Stimulated activated CD8-positive, alpha-beta memory T cell treated with anti-CD3 and anti-CD28 coated beads, Interleukin-2, amount 100 ng/mL, for 1 hour (primary cell): ENCODE results near the gene EFNA5.
"Not testable (repeated sequence)": the region's sequence is repeated elsewhere in the genome, so short reads cannot be mapped to it uniquely, and the experiment has no call there.

ENCODE experiments used
- DNase-seq, 2 donors: peaks; one replicate each; pipeline ENCODE4 v3.0.0-alpha.2; 2020; ENCODE audit warnings: low read depth in 2 of 2

The EFNA5 gene

DNA sequence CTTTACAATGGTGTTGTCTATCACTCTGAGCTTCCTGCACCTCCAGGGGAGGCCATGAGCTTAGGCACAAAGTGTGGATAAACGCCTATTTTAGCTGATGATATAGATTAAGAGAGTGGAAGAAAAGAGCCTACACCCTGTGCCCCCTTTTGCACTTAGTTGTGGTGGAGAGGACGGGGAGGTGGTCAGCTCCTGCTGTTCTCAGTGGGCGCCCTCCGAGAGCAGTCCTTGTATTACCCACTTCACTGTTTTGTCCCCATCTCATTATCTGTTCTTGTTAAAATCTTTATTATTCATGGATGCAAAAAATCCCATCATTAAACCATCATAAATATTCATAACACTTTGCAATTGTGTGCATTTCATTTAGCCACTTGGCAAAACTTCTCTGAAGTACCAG, 303.3 kb downstream of the EFNA5 start:
- DNase-seq = no peak

DNA sequence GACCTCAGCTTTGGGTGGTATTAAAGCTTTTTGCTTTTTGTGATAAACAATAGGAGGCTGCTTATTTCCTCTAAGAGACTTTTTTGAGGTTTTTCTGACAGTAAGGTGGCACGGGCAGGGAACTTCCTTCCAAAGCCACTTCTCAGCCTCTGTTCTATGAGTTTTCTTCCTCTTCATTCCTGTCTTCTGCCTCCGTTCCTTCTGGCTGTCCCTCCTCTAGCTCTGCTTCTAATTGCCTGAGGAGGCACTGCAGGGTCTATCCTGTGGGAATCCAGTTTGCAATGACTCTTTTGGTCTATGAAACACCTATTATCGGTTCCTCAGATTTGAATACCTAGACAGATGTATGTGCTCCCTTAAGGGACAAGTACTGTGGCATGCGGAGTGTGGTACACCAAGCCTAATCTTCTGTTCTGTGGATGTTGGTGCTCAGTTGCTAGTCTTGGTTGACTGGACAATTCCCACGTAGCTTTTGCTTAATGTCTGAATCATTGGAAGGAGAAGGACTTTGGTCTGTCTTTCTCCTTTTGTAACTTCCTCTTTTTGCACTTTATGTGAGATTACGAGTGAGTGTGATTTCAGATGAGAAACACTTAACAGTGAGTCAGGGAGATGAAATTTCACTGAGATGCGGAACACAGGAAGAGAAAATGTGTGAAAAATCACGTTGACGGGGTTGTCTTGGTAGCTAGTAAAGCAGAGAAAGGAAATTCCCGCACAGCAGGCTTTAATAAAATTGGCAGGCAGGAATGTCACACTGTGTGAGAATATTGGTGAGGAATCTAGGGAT, 305.2 kb downstream of the EFNA5 start:
- no peak for DNase-seq

DNA sequence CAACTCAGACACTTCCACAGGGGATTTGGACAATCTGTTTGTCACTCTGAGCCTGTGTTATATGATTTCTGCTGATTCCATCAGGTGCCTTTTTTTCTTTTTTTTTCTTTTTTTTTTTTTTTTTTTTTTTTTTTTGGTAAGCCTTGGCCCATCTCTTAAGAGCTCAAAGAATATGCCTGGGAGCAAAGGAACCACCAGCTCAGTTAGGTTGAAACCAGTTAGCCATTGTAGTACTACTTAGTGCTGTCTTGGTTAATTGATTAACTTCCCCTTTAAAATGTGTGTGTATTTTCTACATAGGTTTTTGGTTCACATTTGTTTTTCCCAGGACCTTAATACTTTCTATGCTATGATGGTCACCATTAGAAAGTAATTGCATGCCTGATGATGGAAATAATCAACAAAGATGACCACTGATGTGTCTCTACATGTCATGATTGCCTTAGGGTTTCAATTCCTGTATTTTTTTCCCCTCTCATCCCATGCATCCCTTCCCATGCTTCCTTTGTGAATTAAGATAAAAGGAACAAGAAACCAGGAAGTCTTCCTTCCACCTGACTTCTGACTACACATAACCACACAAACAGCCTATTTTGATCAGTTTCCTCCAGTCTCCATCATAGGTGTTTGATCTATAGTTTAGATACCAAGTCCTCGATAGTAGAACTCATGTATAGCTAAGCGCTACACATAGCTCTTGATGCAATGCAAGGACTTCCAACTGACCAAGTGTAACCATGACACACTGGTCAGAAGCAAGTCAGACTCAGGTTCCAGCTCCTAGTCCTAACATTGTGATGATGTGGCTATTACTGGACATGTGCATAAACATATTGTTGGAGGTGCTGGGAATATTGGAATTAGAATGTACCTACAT, 306.1 kb downstream of the EFNA5 start:
- DNase-seq = no peak

DNA sequence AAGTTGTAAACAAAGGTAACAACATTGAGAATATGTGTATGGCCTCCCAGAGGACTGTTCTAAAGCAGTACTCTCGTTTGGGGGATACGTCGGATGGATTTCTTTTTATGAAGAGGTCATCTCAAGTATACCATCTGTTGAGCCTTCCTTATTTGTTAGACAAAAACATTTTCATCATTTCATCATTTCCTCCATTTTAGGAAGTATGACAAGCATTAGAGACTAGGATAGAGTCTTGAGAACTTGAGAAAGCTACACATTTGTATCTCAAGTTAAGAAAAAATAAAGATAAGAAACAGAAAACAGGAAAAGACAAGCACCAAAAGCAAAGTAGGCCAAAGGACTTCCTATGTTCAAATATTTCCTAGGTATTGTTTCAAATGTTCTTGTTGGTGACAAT, 307.0 kb downstream of the EFNA5 start:
- no peak for DNase-seq

DNA sequence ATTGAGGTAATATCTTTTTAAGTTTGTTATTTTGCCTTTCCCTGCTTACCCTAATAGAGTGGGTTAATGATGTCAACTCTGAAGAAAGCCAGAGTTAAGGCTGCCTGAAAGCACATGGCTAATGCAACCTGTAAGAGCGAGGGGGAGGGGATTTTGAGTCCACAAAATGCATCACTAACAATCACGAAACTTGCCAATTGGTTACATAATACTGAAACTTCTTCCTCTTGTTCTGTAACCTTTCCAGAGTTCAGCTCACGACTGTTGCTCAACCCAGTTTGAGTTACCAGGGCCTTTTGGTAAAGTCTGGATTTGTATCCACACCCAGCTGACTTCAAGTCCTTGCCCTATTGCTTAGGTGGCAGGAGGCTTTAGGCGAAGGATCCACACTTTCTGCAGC, 308.8 kb downstream of the EFNA5 start:
- no peak for DNase-seq

DNA sequence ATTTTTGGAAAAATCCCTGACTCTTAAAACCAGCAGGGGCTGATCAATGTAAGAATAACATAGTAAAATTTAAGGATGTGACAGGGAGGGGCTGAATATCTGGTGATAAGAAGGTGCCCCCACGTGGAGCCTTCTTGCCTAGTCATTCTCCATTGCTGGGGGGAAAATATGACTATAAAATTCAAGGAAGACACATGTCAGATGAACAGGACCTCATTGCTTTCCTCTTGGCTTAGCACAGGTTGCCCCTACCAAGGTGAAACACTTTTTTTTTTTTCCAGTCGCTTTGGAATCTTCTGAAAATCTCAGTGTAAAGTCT, 310.9 kb downstream of the EFNA5 start:
- DNase-seq = no peak

DNA sequence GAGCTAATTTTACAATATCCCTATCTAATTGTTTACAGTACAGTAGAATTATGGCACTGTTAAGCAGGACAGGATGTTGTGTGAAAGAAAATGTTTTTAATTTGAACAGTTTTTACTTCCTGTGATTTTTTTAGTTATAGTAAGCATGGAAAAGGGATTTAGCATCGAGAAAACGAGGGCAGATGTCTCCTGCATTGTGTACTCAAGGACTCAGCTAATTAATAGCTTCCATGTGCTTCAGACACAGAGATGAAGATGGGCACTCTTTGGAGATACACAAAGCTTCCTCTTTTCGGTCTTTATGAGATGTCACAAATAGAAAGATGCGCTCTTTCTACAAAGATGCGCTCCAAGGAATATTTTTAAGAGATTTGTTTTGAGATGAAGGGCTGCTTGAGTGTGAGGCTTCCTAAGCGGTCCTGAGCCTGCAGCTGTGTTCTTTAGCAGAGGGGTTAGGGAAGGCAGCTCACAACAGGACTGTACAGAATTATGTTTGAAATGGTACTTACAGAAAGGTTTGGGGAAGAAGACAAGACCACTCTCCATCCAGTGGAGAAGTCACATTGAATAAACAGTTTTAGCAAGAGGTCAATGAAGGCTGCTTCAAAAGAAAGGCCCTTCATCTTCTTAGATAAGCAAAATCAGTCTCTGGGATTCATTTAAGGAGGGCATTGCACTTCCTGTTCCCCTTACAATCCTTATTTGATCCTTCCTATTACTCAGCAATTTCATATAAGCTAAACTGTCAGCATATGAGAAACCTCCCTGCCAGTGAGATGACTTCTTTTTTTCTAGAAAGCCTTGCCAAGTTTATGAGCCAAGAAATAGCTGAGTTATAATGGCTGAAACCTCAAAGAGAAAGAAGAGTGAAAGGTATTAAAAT, 311.5 kb downstream of the EFNA5 start:
- no peak for DNase-seq

DNA sequence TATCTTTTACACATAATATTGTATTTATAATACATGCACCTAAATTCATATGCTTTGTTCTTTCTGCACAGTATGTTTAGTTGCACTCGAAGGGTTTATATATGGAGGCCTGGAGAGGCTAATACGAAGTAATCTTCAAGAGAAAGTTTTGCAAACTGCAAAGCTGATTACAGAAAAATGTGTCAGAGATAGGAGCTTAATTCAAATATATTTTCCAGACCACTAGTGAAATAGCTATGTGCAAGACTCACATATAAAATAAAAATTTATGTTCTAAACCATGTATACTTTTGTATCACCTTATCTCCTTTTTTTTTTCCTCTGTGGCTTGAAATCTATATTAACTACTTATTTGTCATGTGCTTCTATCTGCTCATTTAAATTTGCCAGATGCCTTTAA, 313.8 kb downstream of the EFNA5 start:
- no peak for DNase-seq

DNA sequence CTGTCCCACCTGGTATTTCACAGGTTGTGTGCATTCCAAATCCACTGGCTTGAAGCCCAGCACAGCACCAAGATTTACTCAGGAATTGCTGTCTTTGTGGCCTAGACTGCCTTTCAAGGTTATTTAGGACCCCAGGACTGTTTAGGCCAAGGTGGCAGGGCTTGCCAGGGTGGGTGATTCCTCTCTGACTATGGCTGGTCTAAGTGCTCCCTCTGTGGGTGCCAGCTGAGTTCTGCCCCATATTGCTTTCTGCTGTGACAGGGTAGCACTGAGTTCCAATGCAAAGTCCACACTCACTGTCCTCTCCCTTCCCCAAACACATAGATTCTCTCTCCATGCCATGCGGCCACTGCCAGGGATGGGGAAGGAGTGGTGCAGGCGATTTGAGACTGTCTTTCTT, 318.2 kb downstream of the EFNA5 start:
- no peak for DNase-seq

DNA sequence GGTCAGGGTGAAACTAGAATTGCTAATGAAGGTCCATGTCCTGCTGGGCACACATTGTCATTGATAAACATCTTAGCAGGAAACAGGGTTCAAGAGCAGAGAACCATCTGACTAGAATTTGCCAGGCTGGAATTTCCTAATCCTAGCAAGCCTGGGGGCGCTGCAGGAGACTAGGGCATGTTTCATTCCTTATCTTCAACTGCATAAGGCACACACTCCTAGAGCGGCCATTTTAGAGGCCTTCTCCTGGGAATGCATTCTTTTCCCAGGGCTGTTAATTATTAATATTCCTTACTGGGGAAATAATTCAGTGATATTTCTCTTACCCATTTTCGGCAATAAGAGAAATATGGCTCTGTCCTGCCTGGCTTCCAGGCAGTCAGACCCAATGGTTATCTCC, 324.2 kb downstream of the EFNA5 start:
- DNase-seq = not testable (repeated sequence)

DNA sequence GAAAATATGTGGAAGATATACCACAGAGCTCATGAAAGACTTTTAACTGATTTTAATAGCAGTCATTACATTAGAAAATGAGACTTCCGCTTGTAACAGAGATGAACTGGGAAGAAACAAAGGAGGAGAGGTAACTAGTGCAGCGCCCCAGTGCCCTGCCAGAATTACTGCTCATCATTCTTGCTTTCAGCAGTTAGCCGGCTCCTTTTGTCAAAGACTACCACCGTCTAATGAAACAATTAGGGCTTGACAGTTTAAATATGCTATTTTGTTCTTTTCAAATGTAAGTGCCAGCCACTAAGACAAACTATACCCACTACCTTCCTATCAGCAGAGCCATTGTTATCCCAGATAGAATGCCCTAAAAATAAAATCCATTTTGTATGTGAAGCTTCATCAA, 328.4 kb downstream of the EFNA5 start:
- no peak for DNase-seq

DNA sequence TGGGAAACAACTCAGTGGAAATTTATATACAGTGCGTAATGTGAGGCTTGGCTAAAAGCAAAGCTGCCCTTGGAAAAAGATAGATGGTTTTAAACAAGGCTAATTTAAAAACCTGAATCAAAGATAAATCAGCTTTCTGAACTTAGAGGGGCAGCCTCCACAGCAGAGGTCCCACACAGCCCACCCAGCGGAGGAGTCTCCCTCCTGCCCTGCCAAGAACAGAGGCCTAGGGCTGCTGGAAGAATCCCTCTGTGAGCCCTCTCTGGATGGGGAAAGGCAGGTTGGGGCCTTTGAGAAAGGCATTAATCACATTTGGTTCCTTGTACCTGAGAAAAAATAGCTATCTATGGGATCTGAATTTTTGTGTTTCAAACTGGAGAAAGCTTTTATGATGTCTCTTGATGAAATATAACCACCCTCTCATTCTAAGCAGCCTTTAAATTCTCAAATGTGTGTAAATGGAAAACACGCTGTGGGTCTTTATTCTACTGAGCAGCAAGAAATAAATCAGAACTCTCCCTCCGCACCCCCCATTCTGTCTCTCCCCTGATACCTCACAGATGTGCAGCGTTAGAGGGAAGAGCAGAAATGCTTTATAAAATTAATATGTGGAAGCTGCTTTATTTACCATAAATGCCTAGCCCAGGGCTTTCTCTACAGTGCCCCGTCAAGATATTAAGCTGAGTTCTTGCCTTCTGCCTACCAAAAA, 329.2 kb downstream of the EFNA5 start:
- no peak for DNase-seq

DNA sequence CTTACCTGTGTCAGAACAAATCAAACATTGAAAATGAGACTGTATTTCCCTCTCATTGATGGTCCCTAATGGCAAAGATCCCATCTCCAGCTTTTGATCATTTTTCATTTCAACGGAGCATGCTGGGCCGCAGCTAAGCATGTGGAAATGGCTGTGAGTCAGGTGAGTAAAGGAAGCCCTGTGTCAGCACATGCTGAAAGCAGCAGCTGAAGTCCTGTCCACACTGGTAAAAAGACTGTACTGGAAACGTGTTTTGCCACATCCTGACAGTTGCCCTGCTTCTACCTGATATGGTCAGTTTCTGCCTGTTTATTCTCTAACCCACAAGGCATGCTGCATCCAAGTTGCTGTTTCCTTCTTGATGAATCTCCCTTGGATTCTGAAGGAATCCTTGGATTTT, 330.1 kb downstream of the EFNA5 start:
- DNase-seq = no peak

DNA sequence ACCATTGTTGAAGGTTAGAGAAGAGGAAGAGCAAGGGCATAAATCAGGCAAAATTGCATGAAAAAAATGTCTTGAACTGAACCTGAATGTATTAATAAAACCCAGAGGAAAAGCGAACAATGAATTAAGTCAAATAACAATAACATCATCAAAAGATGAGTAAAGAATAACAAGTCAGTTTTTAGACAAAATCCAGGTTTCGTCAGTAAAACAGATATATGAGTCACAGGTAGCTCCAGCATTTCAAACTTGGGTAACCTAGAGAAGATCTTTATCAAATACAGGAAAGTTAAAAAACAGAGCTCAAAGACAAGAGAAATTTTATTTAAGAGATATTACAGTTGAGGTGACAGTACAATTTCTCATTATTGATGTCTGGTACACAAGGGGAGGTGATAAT, 332.4 kb downstream of the EFNA5 start:
- no peak for DNase-seq

DNA sequence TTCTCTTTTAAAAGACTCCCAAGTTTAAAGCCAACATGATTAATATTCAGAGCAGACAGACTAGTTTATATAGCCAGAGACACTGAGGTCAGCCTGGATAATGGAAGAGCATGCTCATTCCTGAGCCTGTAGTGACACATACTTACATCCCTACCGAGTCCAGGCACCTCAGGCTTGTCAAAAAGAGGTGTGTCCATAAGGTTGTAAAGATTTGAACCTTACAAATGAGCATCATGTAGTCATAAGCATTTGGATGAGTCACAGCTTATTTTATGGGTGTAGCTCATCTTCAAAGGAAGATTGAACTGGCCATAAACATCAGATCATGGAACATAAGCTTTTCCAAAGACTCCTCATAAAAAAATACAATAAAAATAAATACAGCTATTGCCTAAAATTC, 333.5 kb downstream of the EFNA5 start:
- DNase-seq = no peak

DNA sequence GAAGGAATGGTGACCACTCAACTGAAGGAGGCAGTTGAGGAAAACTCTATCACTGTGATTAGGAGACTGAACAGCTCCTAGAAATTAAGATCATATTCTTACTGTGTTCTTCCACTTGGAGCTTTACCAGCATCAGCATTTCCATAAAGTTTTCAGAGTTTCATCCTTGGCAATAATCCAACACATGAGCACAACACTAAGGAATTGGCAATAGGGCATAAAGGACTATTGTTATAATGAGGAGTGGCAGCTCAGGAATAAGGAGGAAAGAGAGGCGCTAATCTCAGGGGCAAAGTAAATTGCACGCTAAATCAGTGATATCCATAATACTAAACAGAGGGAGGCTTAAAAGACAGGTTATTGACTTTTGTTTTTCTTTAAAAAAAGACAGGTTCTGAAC, 338.9 kb downstream of the EFNA5 start:
- DNase-seq = no peak

DNA sequence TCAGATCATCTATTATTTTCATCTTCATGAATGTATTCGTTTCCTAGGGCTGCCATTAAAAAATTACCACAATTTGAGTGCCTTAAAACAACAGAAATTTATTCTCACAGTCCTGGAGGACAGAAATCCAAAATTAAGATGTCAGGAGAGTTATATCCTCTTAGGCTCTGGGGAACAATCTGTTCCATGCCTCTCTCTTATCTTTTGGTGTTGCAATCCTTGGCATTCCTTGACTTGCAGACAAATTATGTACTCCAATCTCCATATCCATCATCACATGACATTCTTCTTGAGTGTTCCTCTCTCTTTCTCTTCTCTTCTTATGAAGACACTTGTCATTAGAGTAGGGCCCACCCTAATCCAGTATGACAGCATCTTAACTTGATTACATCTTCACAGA, 339.4 kb downstream of the EFNA5 start:
- no peak for DNase-seq

DNA sequence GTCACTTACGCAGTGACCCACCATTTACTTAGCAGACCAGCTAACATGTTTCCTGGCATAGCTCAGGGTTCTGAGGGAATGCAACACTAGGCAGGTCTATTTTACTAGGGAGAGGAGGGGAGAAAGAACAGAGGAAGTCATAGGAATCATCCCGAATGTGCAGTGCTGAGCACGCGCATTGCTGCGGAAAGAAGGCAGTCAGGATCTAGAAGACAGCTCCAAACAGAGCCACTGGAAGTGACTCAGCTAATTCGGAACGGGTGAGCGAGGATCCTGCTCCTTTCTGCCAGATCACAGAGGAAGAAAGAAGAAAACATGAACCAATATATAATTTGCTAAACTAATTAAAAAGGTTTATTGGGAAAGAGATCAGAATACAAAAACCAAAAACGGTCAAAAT, 339.8 kb downstream of the EFNA5 start:
- no peak for DNase-seq

DNA sequence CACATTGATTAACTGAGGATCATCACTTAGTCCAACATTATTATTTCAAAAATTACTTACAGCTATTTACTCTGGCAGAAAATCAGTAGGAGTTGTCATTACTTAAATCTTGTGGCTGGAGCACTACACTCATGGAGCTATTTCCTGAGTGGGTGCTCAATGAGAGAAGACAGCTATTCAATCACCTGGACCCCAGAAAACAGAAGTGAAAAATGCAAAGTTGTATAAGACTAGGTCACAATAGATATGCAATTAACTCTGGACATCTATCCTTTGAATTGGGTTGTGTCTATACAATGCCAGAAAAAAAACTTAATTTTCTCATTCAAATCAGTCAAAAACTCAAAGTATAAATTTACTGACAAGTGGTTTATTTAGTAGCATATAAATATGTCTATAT, 340.9 kb downstream of the EFNA5 start:
- no peak for DNase-seq
